HL-60 (cell line): Measurements from ENCODE around the gene GTPBP1.

Source experiments
- TF ChIP-seq, protein P1 (sequence below): IDR thresholded peaks from one replicate; pipeline ENCODE4 v1.5.1; 2011; ENCODE audit warnings: low read length, control low read depth, inconsistent platforms; ENCODE audit not compliant: insufficient read depth
- TF ChIP-seq, protein P2 (sequence below): IDR thresholded peaks from 2 replicates; pipeline ENCODE4 v1.6.1; 2012; ENCODE audit warnings: low read depth; ENCODE audit not compliant: insufficient replicate concordance

GRCh38 chr22:38740116-38740723, 34.5 kb downstream of the GTPBP1 start:
- TF ChIP-seq, protein P1, sequence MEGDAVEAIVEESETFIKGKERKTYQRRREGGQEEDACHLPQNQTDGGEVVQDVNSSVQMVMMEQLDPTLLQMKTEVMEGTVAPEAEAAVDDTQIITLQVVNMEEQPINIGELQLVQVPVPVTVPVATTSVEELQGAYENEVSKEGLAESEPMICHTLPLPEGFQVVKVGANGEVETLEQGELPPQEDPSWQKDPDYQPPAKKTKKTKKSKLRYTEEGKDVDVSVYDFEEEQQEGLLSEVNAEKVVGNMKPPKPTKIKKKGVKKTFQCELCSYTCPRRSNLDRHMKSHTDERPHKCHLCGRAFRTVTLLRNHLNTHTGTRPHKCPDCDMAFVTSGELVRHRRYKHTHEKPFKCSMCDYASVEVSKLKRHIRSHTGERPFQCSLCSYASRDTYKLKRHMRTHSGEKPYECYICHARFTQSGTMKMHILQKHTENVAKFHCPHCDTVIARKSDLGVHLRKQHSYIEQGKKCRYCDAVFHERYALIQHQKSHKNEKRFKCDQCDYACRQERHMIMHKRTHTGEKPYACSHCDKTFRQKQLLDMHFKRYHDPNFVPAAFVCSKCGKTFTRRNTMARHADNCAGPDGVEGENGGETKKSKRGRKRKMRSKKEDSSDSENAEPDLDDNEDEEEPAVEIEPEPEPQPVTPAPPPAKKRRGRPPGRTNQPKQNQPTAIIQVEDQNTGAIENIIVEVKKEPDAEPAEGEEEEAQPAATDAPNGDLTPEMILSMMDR: no peak
- TF ChIP-seq, protein P2, sequence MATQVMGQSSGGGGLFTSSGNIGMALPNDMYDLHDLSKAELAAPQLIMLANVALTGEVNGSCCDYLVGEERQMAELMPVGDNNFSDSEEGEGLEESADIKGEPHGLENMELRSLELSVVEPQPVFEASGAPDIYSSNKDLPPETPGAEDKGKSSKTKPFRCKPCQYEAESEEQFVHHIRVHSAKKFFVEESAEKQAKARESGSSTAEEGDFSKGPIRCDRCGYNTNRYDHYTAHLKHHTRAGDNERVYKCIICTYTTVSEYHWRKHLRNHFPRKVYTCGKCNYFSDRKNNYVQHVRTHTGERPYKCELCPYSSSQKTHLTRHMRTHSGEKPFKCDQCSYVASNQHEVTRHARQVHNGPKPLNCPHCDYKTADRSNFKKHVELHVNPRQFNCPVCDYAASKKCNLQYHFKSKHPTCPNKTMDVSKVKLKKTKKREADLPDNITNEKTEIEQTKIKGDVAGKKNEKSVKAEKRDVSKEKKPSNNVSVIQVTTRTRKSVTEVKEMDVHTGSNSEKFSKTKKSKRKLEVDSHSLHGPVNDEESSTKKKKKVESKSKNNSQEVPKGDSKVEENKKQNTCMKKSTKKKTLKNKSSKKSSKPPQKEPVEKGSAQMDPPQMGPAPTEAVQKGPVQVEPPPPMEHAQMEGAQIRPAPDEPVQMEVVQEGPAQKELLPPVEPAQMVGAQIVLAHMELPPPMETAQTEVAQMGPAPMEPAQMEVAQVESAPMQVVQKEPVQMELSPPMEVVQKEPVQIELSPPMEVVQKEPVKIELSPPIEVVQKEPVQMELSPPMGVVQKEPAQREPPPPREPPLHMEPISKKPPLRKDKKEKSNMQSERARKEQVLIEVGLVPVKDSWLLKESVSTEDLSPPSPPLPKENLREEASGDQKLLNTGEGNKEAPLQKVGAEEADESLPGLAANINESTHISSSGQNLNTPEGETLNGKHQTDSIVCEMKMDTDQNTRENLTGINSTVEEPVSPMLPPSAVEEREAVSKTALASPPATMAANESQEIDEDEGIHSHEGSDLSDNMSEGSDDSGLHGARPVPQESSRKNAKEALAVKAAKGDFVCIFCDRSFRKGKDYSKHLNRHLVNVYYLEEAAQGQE: no peak
